ENCODE measurements around the gene ANO1. TPM values are rescaled to one million over a fixed set of nuclear protein-coding genes. Genes with fewer than 3 reads are reported as not detected.

Gene ANO1
- polyA plus RNA-seq, 1 of the 3 experiments (the other 2 are of a cell fraction), result not detected

GRCh38 chr11:70133771-70134335 is 55.7 kb downstream of the ANO1 start:
- H3K9me3 ChIP-seq, result no peaks in the 10 kb centered on the region
- no peak overlapping the region for H3K4me3 ChIP-seq (ENCODE audit: low read depth in 2 of 2, low read length in 1 of 2)
- no peaks in the 10 kb centered on the region for H3K79me2 ChIP-seq (ENCODE audit: insufficient read depth)
- no peaks in the 10 kb centered on the region for H3F3A ChIP-seq (replicated peaks; ENCODE audit: insufficient read depth)
- H2AFZ ChIP-seq (ENCODE audit: low read depth), result no peak overlapping the region
- 47% methylated on average over 3 of the region's 16 CpGs for WGBS (ENCODE audit: low lambda C conversion rate)
- POLR2A ChIA-PET, result no interaction called here
- no peak overlapping the region for H3K9ac ChIP-seq
- no peaks in the 10 kb centered on the region for H3K36me3 ChIP-seq (replicated peaks in 1 of 2; ENCODE audit: control insufficient read depth in 1 of 2, insufficient read depth in 2 of 2, low read length in 1 of 2)
- no peak for TF ChIP-seq EP300 (IDR thresholded peaks at IDR 0.05; ENCODE audit: borderline replicate concordance in 1 of 2, low read depth in 1 of 2, low read length in 1 of 2)
- TF ChIP-seq EZH2phosphoT487 (IDR thresholded peaks at IDR 0.05; ENCODE audit: borderline replicate concordance, low read depth), result no peak
- no peak for TF ChIP-seq USF1 (IDR thresholded peaks at IDR 0.05; ENCODE audit: borderline replicate concordance, low read depth)
- no peak for TF ChIP-seq FOSL2 (IDR thresholded peaks at IDR 0.05; ENCODE audit: borderline replicate concordance, low read depth)
- no peak for TF ChIP-seq CTCF (IDR thresholded peaks at IDR 0.05)
- no peak for TF ChIP-seq NFIC (IDR thresholded peaks at IDR 0.05; ENCODE audit: borderline replicate concordance)
- TF ChIP-seq NRF1 (IDR thresholded peaks at IDR 0.05; ENCODE audit: low read depth, low read length), result no peak
- no peak for TF ChIP-seq TEAD4 (IDR thresholded peaks at IDR 0.05; ENCODE audit: borderline replicate concordance, insufficient read depth)
- TF ChIP-seq ELF1 (IDR thresholded peaks at IDR 0.05), result no peak
- TF ChIP-seq PBX3 (IDR thresholded peaks at IDR 0.05), result no peak
- TF ChIP-seq TAF1 (IDR thresholded peaks at IDR 0.05; ENCODE audit: borderline replicate concordance, low read depth, low read length), result no peak
- TF ChIP-seq IRF3 (IDR thresholded peaks at IDR 0.05; ENCODE audit: low read depth, low read length), result no peak
- no peak for TF ChIP-seq ZBTB33 (IDR thresholded peaks at IDR 0.05; ENCODE audit: borderline replicate concordance, low read depth)
- no peak for TF ChIP-seq FOXJ3 (CRISPR knock-in tag; IDR thresholded peaks at IDR 0.05)
- TF ChIP-seq RCOR1 (IDR thresholded peaks at IDR 0.05; ENCODE audit: low read length), result no peak
- H3K4me2 ChIP-seq, result no peak overlapping the region
- CTCF ChIA-PET, result interaction anchor here (0.9 kb wide), 2 partner anchors 58 to 219 kb away, joined by 3 read pairs; no protein-coding TSS in a partner anchor
- H3K9me2 ChIP-seq, result no peaks in the 10 kb centered on the region
- no peaks in the 10 kb centered on the region for H4K20me1 ChIP-seq (ENCODE audit: insufficient read depth)
- peaks cover 0 to under 1% of the 10 kb centered on the region in 2 experiments; a peak in 1 of 4 replicates for H3K4me1 ChIP-seq (ENCODE audit: control insufficient read depth in 1 of 2, insufficient read depth in 2 of 2, low read depth in 1 of 2, low read length in 1 of 2)
- no peak for DNase-seq
- H3K27ac ChIP-seq (ENCODE audit: low read depth in 2 of 2, low read length in 1 of 2), result no peak overlapping the region
- no peaks in the 10 kb centered on the region for H3K27me3 ChIP-seq (ENCODE audit: insufficient read depth)
